Measurements from ENCODE around the gene FAM98C.

- TF ChIP-seq, protein P1, sequence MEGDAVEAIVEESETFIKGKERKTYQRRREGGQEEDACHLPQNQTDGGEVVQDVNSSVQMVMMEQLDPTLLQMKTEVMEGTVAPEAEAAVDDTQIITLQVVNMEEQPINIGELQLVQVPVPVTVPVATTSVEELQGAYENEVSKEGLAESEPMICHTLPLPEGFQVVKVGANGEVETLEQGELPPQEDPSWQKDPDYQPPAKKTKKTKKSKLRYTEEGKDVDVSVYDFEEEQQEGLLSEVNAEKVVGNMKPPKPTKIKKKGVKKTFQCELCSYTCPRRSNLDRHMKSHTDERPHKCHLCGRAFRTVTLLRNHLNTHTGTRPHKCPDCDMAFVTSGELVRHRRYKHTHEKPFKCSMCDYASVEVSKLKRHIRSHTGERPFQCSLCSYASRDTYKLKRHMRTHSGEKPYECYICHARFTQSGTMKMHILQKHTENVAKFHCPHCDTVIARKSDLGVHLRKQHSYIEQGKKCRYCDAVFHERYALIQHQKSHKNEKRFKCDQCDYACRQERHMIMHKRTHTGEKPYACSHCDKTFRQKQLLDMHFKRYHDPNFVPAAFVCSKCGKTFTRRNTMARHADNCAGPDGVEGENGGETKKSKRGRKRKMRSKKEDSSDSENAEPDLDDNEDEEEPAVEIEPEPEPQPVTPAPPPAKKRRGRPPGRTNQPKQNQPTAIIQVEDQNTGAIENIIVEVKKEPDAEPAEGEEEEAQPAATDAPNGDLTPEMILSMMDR (IDR thresholded peaks at IDR 0.05; ENCODE audit: poor library complexity) = no peak
- no peak for TF ChIP-seq EZH2 (IDR thresholded peaks at IDR 0.05; ENCODE audit: borderline replicate concordance)
- TF ChIP-seq EZH2phosphoT487 (IDR thresholded peaks at IDR 0.05; ENCODE audit: low read depth, severe bottlenecking, unreplicated experiment) = no peak
These were observed 21.4 kb downstream of the FAM98C start for GRCh38 chr19:38424272-38424671.
